ENCODE measurements around the gene SOX5. TPM values are rescaled to one million over a fixed set of nuclear protein-coding genes. Genes with fewer than 3 reads are reported as not detected.

SOX5 gene
- total RNA-seq, 2 experiments from 2014 or later = 0.50 TPM; not detected in 1

GRCh38 chr12:23941780-23942179, 7.7 kb downstream of the SOX5 start:
- Mint-ChIP-seq H3K4me1 (no peaks in the 10 kb centered on the region), H3K27ac (no peak overlapping the region), H3K4me3 (no peak overlapping the region), H3K36me3 (no peaks in the 10 kb centered on the region), H3K9me3 (ENCODE audit: low read depth) (no peaks in the 10 kb centered on the region), H3K27me3 (no peaks in the 10 kb centered on the region)
- DNase-seq (no peak), ATAC-seq (no peak)
- CTCF ChIA-PET = no interaction called here

- Mint-ChIP-seq H3K27ac (no peak overlapping the region), H3K4me1 (no peaks in the 10 kb centered on the region), H3K27me3 (no peaks in the 10 kb centered on the region), H3K9me3 (ENCODE audit: low read depth) (no peaks in the 10 kb centered on the region), H3K36me3 (no peaks in the 10 kb centered on the region), H3K4me3 (no peak overlapping the region)
- CTCF ChIA-PET = no interaction called here
- DNase-seq (no peak), ATAC-seq (no peak)
Observed at GRCh38 chr12:23938422-23938821, 11.0 kb downstream of the SOX5 start.

GRCh38 chr12:23931176-23931575, 18.3 kb downstream of the SOX5 start:
- DNase-seq (no peak), ATAC-seq (no peak)
- CTCF ChIA-PET = no interaction called here
- no peaks in the 10 kb centered on the region for H3K4me1 Mint-ChIP-seq
- no peaks in the 10 kb centered on the region for H3K9me3 Mint-ChIP-seq (ENCODE audit: low read depth)
- H3K36me3 Mint-ChIP-seq = no peaks in the 10 kb centered on the region
- no peak overlapping the region for H3K27ac Mint-ChIP-seq
- no peaks in the 10 kb centered on the region for H3K27me3 Mint-ChIP-seq
- H3K4me3 Mint-ChIP-seq = no peak overlapping the region

- H3K9me3 Mint-ChIP-seq (ENCODE audit: low read depth) = no peaks in the 10 kb centered on the region
- no peaks in the 10 kb centered on the region for H3K36me3 Mint-ChIP-seq
- H3K27me3 Mint-ChIP-seq = no peaks in the 10 kb centered on the region
- CTCF ChIA-PET = no interaction called here
- no peak for ATAC-seq
- no peak for DNase-seq
- H3K4me3 Mint-ChIP-seq = no peak overlapping the region
- H3K27ac Mint-ChIP-seq = no peak overlapping the region
- no peaks in the 10 kb centered on the region for H3K4me1 Mint-ChIP-seq
Observed at GRCh38 chr12:23930599-23930998, 18.9 kb downstream of the SOX5 start.

DNA sequence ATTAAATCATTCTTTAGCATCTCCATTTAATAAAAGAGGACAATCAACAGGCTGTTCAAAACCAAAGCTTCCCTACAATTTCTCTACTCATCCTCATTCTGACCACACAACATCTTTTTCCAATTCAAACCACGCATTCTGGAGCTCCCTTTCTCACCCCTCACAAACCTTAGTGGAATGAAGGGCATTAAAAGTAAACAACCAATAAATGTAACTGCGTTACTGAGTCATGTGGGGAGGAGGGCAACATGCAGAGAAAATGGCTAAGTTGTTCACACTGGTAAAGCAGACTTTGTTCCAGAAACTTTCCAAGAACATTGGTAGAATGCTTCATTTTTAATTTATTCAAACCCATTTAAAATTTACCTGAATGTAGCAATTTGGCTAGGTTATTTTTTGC, 19.6 kb downstream of the SOX5 start:
- no peaks in the 10 kb centered on the region for H3K4me1 Mint-ChIP-seq

DNA sequence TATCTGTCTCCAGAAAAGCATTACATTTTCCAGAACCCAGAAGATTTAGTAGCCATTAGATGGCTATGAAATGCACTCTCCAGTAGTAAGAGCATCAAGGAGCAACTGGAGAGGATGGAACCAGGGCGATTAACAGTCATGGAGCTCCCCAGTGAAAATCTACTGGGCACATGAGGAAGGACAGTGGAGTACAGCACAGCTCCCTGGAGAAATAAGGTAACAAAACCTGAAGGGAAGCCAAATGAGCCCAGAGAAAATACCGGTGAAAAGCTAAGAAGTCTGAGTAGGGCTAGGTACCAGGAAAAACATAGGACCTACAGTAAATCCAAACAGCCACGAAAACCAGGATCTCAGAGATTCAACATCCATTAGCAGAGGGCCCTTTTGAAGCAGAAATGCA, 21.6 kb downstream of the SOX5 start:
- no peaks in the 10 kb centered on the region for H3K27me3 Mint-ChIP-seq
- no peak overlapping the region for H3K27ac Mint-ChIP-seq
- H3K4me3 Mint-ChIP-seq = no peak overlapping the region
- H3K4me1 Mint-ChIP-seq = no peaks in the 10 kb centered on the region
- DNase-seq = no peak
- CTCF ChIA-PET = no interaction called here
- ATAC-seq = no peak
- H3K9me3 Mint-ChIP-seq (ENCODE audit: low read depth) = no peaks in the 10 kb centered on the region
- no peaks in the 10 kb centered on the region for H3K36me3 Mint-ChIP-seq

More for the DNA sequence above, 19.6 kb downstream of the SOX5 start:
- Mint-ChIP-seq H3K27ac (no peak overlapping the region), H3K9me3 (ENCODE audit: low read depth) (no peaks in the 10 kb centered on the region), H3K4me3 (no peak overlapping the region), H3K36me3 (no peaks in the 10 kb centered on the region), H3K27me3 (no peaks in the 10 kb centered on the region)
- CTCF ChIA-PET = no interaction called here
- no peak for ATAC-seq
- no peak for DNase-seq

- Mint-ChIP-seq H3K27ac (no peak overlapping the region), H3K4me3 (no peak overlapping the region)
- CTCF ChIA-PET = no interaction called here
Observed at GRCh38 chr12:23921099-23921856, 28.2 kb downstream of the SOX5 start.

DNA sequence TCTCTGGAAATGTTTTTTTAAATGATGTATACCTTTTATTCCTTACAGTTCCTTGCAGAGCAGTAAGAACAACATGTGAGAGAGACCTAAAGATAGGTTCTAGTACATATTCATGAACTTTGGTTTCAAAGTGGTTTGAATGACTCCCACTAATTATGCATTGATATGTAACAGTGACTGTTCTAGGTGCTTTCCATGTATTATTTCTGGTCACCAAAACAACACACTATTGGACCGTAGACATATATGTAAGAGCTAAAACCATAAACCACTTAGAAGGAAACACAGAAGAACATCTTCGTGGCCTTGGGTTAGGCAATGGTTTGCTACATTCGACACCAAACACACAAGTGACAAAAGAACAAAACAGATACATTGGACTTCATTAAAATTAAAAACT, 37.9 kb downstream of the SOX5 start:
- Mint-ChIP-seq H3K4me1 (no peaks in the 10 kb centered on the region), H3K4me3 (no peak overlapping the region), H3K9me3 (ENCODE audit: low read depth) (no peaks in the 10 kb centered on the region), H3K36me3 (no peaks in the 10 kb centered on the region), H3K27me3 (no peaks in the 10 kb centered on the region), H3K27ac (no peak overlapping the region)
- no peak for DNase-seq
- CTCF ChIA-PET = no interaction called here
- ATAC-seq = no peak

More at GRCh38 chr12:23921099-23921856, 28.2 kb downstream of the SOX5 start:
- H3K36me3 Mint-ChIP-seq = no peaks in the 10 kb centered on the region
- peaks cover 2% of the 10 kb centered on the region for H3K9me3 Mint-ChIP-seq (ENCODE audit: low read depth)
- no peak for DNase-seq
- H3K27me3 Mint-ChIP-seq = no peaks in the 10 kb centered on the region
- no peak for ATAC-seq
- H3K4me1 Mint-ChIP-seq = no peaks in the 10 kb centered on the region

- no peaks in the 10 kb centered on the region for H3K36me3 Mint-ChIP-seq
- CTCF ChIA-PET = no interaction called here
- no peak for DNase-seq
- no peak overlapping the region for H3K4me3 Mint-ChIP-seq
- no peaks in the 10 kb centered on the region for H3K27me3 Mint-ChIP-seq
- no peaks in the 10 kb centered on the region for H3K4me1 Mint-ChIP-seq
- H3K27ac Mint-ChIP-seq = no peak overlapping the region
- no peaks in the 10 kb centered on the region for H3K9me3 Mint-ChIP-seq (ENCODE audit: low read depth)
- ATAC-seq = no peak
Observed at GRCh38 chr12:23909551-23909950, 39.9 kb downstream of the SOX5 start.

- no peak for ATAC-seq
- Mint-ChIP-seq H3K4me1 (no peaks in the 10 kb centered on the region), H3K9me3 (ENCODE audit: low read depth) (no peaks in the 10 kb centered on the region), H3K4me3 (no peak overlapping the region), H3K27me3 (no peaks in the 10 kb centered on the region), H3K36me3 (no peaks in the 10 kb centered on the region), H3K27ac (no peak overlapping the region)
- DNase-seq = no peak
- CTCF ChIA-PET = no interaction called here
Observed at GRCh38 chr12:23906329-23906728, 43.1 kb downstream of the SOX5 start.

DNA sequence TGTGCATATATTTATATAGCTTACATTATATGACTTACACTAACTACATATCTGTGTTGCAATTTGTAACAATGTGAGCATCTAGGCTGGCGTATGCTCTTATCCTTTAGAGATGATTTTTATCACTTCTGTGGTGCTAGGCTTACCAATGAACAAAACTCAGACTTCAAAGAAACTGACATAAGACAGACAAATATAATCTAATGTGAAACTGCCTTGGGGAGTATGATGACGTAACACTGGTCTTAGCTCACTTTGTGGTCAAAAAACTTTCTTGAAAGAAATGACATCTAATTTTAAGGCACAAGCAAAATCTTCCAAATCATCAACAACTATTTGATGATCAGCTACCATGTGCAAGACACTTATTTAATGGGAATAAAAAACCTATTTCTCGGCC, 50.0 kb downstream of the SOX5 start:
- H3K36me3 Mint-ChIP-seq = no peaks in the 10 kb centered on the region
- no peak overlapping the region for H3K27ac Mint-ChIP-seq
- H3K9me3 Mint-ChIP-seq (ENCODE audit: low read depth) = no peaks in the 10 kb centered on the region
- H3K4me3 Mint-ChIP-seq = no peak overlapping the region
- H3K27me3 Mint-ChIP-seq = no peaks in the 10 kb centered on the region
- CTCF ChIA-PET = interaction anchor here (1.7 kb wide), 1 partner anchor 25 kb away, joined by 3 read pairs; no protein-coding TSS in a partner anchor
- no peaks in the 10 kb centered on the region for H3K4me1 Mint-ChIP-seq
- ATAC-seq (no peak), DNase-seq (no peak)

DNA sequence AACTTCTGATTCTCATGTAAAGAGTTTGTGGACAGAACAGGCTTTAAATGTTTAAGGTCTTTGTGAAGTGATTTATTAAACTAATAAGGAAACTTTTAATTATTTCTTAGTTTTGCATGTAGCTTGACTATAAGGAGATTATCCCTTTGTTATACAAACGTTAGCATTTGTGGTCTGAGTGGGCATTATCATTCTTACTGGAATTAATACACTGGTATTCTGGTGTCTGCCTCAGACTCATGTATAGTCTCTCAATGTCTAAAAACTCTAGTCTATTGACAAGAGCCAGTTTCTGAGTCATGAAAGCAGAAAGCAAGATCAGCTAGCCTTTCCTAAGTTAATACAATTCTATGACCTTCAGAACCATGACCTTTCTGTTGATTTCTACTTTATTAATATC, 51.3 kb downstream of the SOX5 start:
- no peak overlapping the region for H3K27ac Mint-ChIP-seq
- H3K36me3 Mint-ChIP-seq = no peaks in the 10 kb centered on the region

DNA sequence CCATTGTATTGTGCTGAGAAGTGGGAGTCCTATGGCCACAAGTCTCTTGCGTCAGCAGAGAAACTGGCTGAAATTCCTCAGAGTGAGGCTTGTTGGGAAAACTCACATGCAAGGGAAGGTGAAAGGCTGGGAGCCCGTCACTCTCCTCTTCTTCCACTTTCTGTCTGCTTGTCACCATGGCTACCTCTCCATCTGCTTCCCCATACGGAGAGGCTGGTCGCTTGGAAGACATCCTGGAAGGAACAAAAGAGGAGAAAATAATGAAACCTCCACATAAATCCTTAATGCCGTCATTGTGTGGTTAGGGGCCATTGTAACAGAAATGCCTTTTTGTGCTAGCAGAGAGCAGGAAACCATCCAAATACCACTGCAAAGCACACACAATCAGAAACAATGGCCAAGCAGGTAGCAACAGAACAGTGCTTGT, 53.7 kb downstream of the SOX5 start:
- no peaks in the 10 kb centered on the region for H3K27me3 Mint-ChIP-seq
- H3K9me3 Mint-ChIP-seq (ENCODE audit: low read depth) = peaks cover 4% of the 10 kb centered on the region
- no peaks in the 10 kb centered on the region for H3K4me1 Mint-ChIP-seq
- H3K27ac Mint-ChIP-seq = no peak overlapping the region
- DNase-seq (no peak), ATAC-seq (no peak)
- no peak overlapping the region for H3K4me3 Mint-ChIP-seq
- no peaks in the 10 kb centered on the region for H3K36me3 Mint-ChIP-seq
- CTCF ChIA-PET = no interaction called here

More for the DNA sequence above, 51.3 kb downstream of the SOX5 start:
- DNase-seq (no peak), ATAC-seq (no peak)
- Mint-ChIP-seq H3K9me3 (ENCODE audit: low read depth) (peaks cover 4% of the 10 kb centered on the region), H3K4me3 (no peak overlapping the region), H3K27me3 (no peaks in the 10 kb centered on the region), H3K4me1 (no peaks in the 10 kb centered on the region)
- CTCF ChIA-PET = no interaction called here

- no peak overlapping the region for H3K27ac Mint-ChIP-seq
- H3K36me3 Mint-ChIP-seq = no peaks in the 10 kb centered on the region
- no peaks in the 10 kb centered on the region for H3K4me1 Mint-ChIP-seq
- DNase-seq (no peak), ATAC-seq (no peak)
- no peak overlapping the region for H3K4me3 Mint-ChIP-seq
- H3K9me3 Mint-ChIP-seq (ENCODE audit: low read depth) = peaks cover 4% of the 10 kb centered on the region
- CTCF ChIA-PET = no interaction called here
- no peaks in the 10 kb centered on the region for H3K27me3 Mint-ChIP-seq
Observed at GRCh38 chr12:23893611-23894010, 55.9 kb downstream of the SOX5 start.

DNA sequence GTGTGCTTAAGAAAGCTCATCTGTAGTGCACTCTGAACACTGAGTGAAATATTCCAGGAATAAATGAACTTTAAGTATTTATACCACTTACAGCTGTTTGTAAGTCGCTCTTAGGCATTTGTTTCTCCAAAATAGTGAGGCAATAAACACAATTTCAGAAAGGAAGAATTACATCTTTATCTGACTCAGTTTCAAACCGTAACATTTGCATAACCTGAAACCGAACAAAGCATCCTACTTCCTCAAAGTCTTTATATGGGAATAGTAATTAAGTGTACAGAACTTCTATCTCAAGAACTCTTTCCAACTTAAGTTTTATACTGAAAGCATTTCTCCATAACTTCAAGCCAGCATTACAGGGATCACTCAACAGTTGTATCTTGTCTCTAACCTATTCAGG, 58.4 kb downstream of the SOX5 start:
- H3K9me3 Mint-ChIP-seq (ENCODE audit: low read depth) = peaks cover 4% of the 10 kb centered on the region
- DNase-seq = no peak
- no peak overlapping the region for H3K4me3 Mint-ChIP-seq
- no peaks in the 10 kb centered on the region for H3K36me3 Mint-ChIP-seq
- no peaks in the 10 kb centered on the region for H3K4me1 Mint-ChIP-seq
- CTCF ChIA-PET = no interaction called here
- H3K27ac Mint-ChIP-seq = no peak overlapping the region
- no peak for ATAC-seq
- H3K27me3 Mint-ChIP-seq = no peaks in the 10 kb centered on the region
